Mesothelial cell of epicardium (in vitro differentiated cells): ENCODE results near the gene CABP4. TPM values are rescaled to one million over a fixed set of nuclear protein-coding genes. Genes with fewer than 3 reads are reported as not detected.
"Not testable (repeated sequence)": the region's sequence is repeated elsewhere in the genome, so short reads cannot be mapped to it uniquely, and the experiment has no call there.

Experiments
- DNase-seq, 2 experiments: peaks; one replicate each; pipeline ENCODE4 v3.0.0; 2021; ENCODE audit warnings: low spot score in 2 of 2; ENCODE audit not compliant: unreplicated experiment in 2 of 2
- H3K27ac Mint-ChIP-seq: 2 replicates; pipeline ENCODE4 v1.8.0; 2021; ENCODE audit warnings: mixed read lengths
- H3K27me3 Mint-ChIP-seq: 2 replicates; pipeline ENCODE4 v1.8.0; 2021; ENCODE audit warnings: low read depth, mixed read lengths
- H3K36me3 Mint-ChIP-seq: 2 replicates; pipeline ENCODE4 v1.8.0; 2021; ENCODE audit warnings: mixed read lengths
- H3K4me1 Mint-ChIP-seq: 2 replicates; pipeline ENCODE4 v1.8.0; 2021; ENCODE audit warnings: mixed read lengths
- H3K4me3 Mint-ChIP-seq: 2 replicates; pipeline ENCODE4 v1.8.0; 2021; ENCODE audit warnings: mild to moderate bottlenecking, moderate library complexity, mixed read lengths
- H3K9me3 Mint-ChIP-seq: 2 replicates; pipeline ENCODE4 v1.8.0; 2021; ENCODE audit warnings: mixed read lengths
- CTCF ChIP-seq: fragments of 200-600 bp; sonication (generic); IDR thresholded peaks from one replicate; pipeline ENCODE4 v1.5.0; 2021; ENCODE audit warnings: antibody characterized with exemption; ENCODE audit not compliant: unreplicated experiment
- total RNA-seq: library from RNA; stranded (reverse); gene quantifications from 3 replicates; pipeline ENCODE4 v1.2.1, GENCODE V29; 2021

CABP4 gene
- total RNA-seq, 1 donor from 2014 or later = 0.29 TPM

- no peaks in the 10 kb centered on the region for H3K36me3 Mint-ChIP-seq
- H3K9me3 Mint-ChIP-seq = no peaks in the 10 kb centered on the region
- H3K27ac Mint-ChIP-seq = peak overlapping the region; percentile 95
- no peaks in the 10 kb centered on the region for H3K27me3 Mint-ChIP-seq
- H3K4me3 Mint-ChIP-seq = peak overlapping the region; percentile 78
- TF ChIP-seq CTCF = no peak
- no peak for DNase-seq
- peaks cover 23% of the 10 kb centered on the region for H3K4me1 Mint-ChIP-seq
Observed at GRCh38 chr11:67463680-67464410, 8.7 kb downstream of the CABP4 start.

- TF ChIP-seq CTCF = no peak
- Mint-ChIP-seq H3K27ac (peak overlapping the region; percentile 95), H3K27me3 (no peaks in the 10 kb centered on the region), H3K4me1 (peaks cover 25% of the 10 kb centered on the region), H3K4me3 (peak overlapping the region; percentile 78), H3K9me3 (no peaks in the 10 kb centered on the region), H3K36me3 (no peaks in the 10 kb centered on the region)
- DNase-seq = peak; percentile 84 to 85
Observed at GRCh38 chr11:67464411-67465188, 9.4 kb downstream of the CABP4 start.

- Mint-ChIP-seq H3K9me3 (no peaks in the 10 kb centered on the region), H3K4me1 (peaks cover 23% of the 10 kb centered on the region)
Observed at GRCh38 chr11:67465189-67465510, 10.0 kb downstream of the CABP4 start.

GRCh38 chr11:67465530-67465929 lies 10.4 kb downstream of the CABP4 start:
- peaks cover 23% of the 10 kb centered on the region for H3K4me1 Mint-ChIP-seq
- not testable (repeated sequence) for H3K27me3 Mint-ChIP-seq, H3K36me3 Mint-ChIP-seq, DNase-seq, H3K9me3 Mint-ChIP-seq
- H3K27ac Mint-ChIP-seq = peak overlapping the region; percentile 95
- peak overlapping the region; percentile 78 for H3K4me3 Mint-ChIP-seq

More at GRCh38 chr11:67465189-67465510, 10.0 kb downstream of the CABP4 start:
- H3K36me3 Mint-ChIP-seq = no peaks in the 10 kb centered on the region
- peak overlapping the region; percentile 78 for H3K4me3 Mint-ChIP-seq
- H3K27me3 Mint-ChIP-seq = no peaks in the 10 kb centered on the region
- no peak for DNase-seq
- H3K27ac Mint-ChIP-seq = peak overlapping the region; percentile 95
- no peak for TF ChIP-seq CTCF

- no peaks in the 10 kb centered on the region for H3K9me3 Mint-ChIP-seq
- H3K36me3 Mint-ChIP-seq = no peaks in the 10 kb centered on the region
- H3K27ac Mint-ChIP-seq = peak overlapping the region; percentile 16
- H3K27me3 Mint-ChIP-seq = no peaks in the 10 kb centered on the region
- H3K4me1 Mint-ChIP-seq = peaks cover 23% of the 10 kb centered on the region
- TF ChIP-seq CTCF = no peak
- no peak for DNase-seq
- H3K4me3 Mint-ChIP-seq = no peak overlapping the region
Observed at GRCh38 chr11:67466367-67466766, 11.2 kb downstream of the CABP4 start.
